Vagina (tissue), 2 donors: ENCODE results near the gene NELFA.

Experiments used
- POLR2AphosphoS5 ChIP-seq, 2 donors: sonication (generic); formaldehyde crosslinking; IDR thresholded peaks; one replicate each; pipeline ENCODE4 v1.9.0; 2017; ENCODE audit warnings: antibody characterized with exemption in 2 of 2, mild to moderate bottlenecking in 2 of 2, low read depth in 1 of 2; ENCODE audit not compliant: insufficient read depth in 1 of 2
- TF ChIP-seq, protein P1 (sequence below), 3 experiments: fragments of 450-650 bp in 2 of 3; fragments of 200-600 bp in 1 of 3; sonication (generic) in 1 of 3; IDR thresholded peaks; one replicate each; pipeline ENCODE4 v1.5.1; 2017 to 2019; ENCODE audit warnings: antibody characterized with exemption in 3 of 3, mild to moderate bottlenecking in 2 of 3, moderate library complexity in 2 of 3

DNA sequence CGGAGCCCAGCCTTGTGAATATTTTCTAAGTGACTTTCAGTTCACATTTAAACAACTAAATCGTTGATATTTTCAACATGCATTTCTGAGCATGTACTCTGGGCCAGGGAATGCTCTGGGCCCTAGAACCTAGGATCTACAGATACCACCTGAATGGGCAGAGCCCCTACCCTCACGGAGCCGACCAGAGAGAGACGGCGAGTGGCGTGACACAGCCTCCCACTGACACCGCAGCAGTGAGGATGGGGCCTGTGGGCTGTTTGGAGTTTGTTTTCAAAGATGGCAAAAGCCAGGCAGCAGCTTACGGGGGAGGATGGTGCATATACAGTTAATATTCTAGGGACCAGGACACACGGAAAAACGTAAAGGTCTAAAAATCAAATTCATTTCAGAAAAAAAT lies 17.7 kb downstream of the NELFA start:
- TF ChIP-seq, protein P1, sequence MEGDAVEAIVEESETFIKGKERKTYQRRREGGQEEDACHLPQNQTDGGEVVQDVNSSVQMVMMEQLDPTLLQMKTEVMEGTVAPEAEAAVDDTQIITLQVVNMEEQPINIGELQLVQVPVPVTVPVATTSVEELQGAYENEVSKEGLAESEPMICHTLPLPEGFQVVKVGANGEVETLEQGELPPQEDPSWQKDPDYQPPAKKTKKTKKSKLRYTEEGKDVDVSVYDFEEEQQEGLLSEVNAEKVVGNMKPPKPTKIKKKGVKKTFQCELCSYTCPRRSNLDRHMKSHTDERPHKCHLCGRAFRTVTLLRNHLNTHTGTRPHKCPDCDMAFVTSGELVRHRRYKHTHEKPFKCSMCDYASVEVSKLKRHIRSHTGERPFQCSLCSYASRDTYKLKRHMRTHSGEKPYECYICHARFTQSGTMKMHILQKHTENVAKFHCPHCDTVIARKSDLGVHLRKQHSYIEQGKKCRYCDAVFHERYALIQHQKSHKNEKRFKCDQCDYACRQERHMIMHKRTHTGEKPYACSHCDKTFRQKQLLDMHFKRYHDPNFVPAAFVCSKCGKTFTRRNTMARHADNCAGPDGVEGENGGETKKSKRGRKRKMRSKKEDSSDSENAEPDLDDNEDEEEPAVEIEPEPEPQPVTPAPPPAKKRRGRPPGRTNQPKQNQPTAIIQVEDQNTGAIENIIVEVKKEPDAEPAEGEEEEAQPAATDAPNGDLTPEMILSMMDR (IDR thresholded peaks at IDR 0.05): no peak
- TF ChIP-seq POLR2AphosphoS5 (IDR thresholded peaks at IDR 0.05; ENCODE audit: insufficient read depth in 1 of 2, low read depth in 1 of 2): no peak
